Fibroblast of the aortic adventitia (primary cell): ENCODE results near the gene OR10V1. TPM values are rescaled to one million over a fixed set of nuclear protein-coding genes. Genes with fewer than 3 reads are reported as not detected.
"Not testable (repeated sequence)": the region's sequence is repeated elsewhere in the genome, so short reads cannot be mapped to it uniquely, and the experiment has no call there.

Experiments
- DNase-seq: peaks from one replicate; pipeline ENCODE4 v3.0.0-alpha.2; 2010; ENCODE audit warnings: low read depth
- H3K4me3 ChIP-seq: 2 replicates; pipeline ENCODE4 v1.5.1; 2011; ENCODE audit warnings: low read depth, mild to moderate bottlenecking, control low read depth, low read length, moderate library complexity
- CTCF ChIP-seq: IDR thresholded peaks from 2 replicates; pipeline ENCODE4 v1.5.1; 2011; ENCODE audit warnings: mild to moderate bottlenecking, low read length, control low read depth, inconsistent platforms; ENCODE audit not compliant: insufficient read depth
- total RNA-seq: library from RNA; depleted of rRNA; stranded (reverse); fragments of >200 nt; gene quantifications from 2 replicates; pipeline ENCODE4 v1.2.3, GENCODE V29; 2012; ENCODE audit warnings: low replicate concordance

The OR10V1 gene
- total RNA-seq, 1 donor, result not detected

GRCh38 chr11:59698506-59698905 lies 15.1 kb downstream of the OR10V1 start:
- no peak for DNase-seq
- no peak overlapping the region for H3K4me3 ChIP-seq
- no peak for TF ChIP-seq CTCF

GRCh38 chr11:59692915-59693314 lies 20.7 kb downstream of the OR10V1 start:
- DNase-seq, result no peak
- TF ChIP-seq CTCF, result no peak
- no peak overlapping the region for H3K4me3 ChIP-seq

- H3K4me3 ChIP-seq, result no peak overlapping the region
- no peak for DNase-seq
- no peak for TF ChIP-seq CTCF
These were observed 22.5 kb downstream of the OR10V1 start for GRCh38 chr11:59691156-59691555.

- H3K4me3 ChIP-seq, result no peak overlapping the region
- DNase-seq, result no peak
- TF ChIP-seq CTCF, result no peak
These were observed 24.6 kb downstream of the OR10V1 start for GRCh38 chr11:59689015-59689414.

- DNase-seq, H3K4me3 ChIP-seq: not testable (repeated sequence)
These were observed 32.4 kb downstream of the OR10V1 start for GRCh38 chr11:59681260-59681725.

- H3K4me3 ChIP-seq, result no peak overlapping the region
- DNase-seq, result peak; percentile 87
- TF ChIP-seq CTCF, result peak; percentile 91
These were observed 33.1 kb downstream of the OR10V1 start for GRCh38 chr11:59680287-59681154.

GRCh38 chr11:59679347-59679746 lies 34.3 kb downstream of the OR10V1 start:
- H3K4me3 ChIP-seq, result no peak overlapping the region
- DNase-seq, result no peak
- TF ChIP-seq CTCF, result no peak
